ENCODE measurements around the gene SLC6A19. TPM values are rescaled to one million over a fixed set of nuclear protein-coding genes. Genes with fewer than 3 reads are reported as not detected.

The SLC6A19 gene
- total and polyA plus RNA-seq, 5 experiments from 2014 or later, result not detected

- peak in 1 of 10 donors; percentile 58 for DNase-seq
- no peaks in the 10 kb centered on the region for H3K36me3 Mint-ChIP-seq
- H3K27ac Mint-ChIP-seq, result peak overlapping the region in 1 of 10 donors; percentile 5
- H3K9me3 Mint-ChIP-seq, result no peaks in the 10 kb centered on the region
- no peak for ATAC-seq
- H3K4me3 Mint-ChIP-seq, result no peak overlapping the region
- no peaks in the 10 kb centered on the region for H3K27me3 Mint-ChIP-seq
- H3K4me1 Mint-ChIP-seq, result peaks cover 0 to 12% (median 6%) of the 10 kb centered on the region in 4 donors
- POLR2A ChIA-PET, result no interaction called here
Measured at GRCh38 chr5:1175801-1176472, 25.5 kb upstream of the SLC6A19 start.

GRCh38 chr5:1176473-1177391 is 24.7 kb upstream of the SLC6A19 start:
- H3K27me3 Mint-ChIP-seq, result no peaks in the 10 kb centered on the region
- DNase-seq (peak in 1 of 10 donors; percentile 60), ATAC-seq (no peak)
- peak overlapping the region in 1 of 10 donors; percentile 5 for H3K27ac Mint-ChIP-seq
- no peaks in the 10 kb centered on the region for H3K36me3 Mint-ChIP-seq
- POLR2A ChIA-PET, result interaction anchor here (0.7 kb wide), 1 partner anchor 88 kb away, joined by 3 read pairs; no protein-coding TSS in a partner anchor
- no peaks in the 10 kb centered on the region for H3K9me3 Mint-ChIP-seq
- no peak overlapping the region for H3K4me3 Mint-ChIP-seq
- H3K4me1 Mint-ChIP-seq, result peaks cover 0 to 10% (median 6%) of the 10 kb centered on the region in 4 donors

GRCh38 chr5:1177826-1178528 is 23.4 kb upstream of the SLC6A19 start:
- Mint-ChIP-seq H3K27me3 (no peaks in the 10 kb centered on the region), H3K4me1 (peaks cover 0 to 6% (median 4%) of the 10 kb centered on the region in 4 donors), H3K27ac (peak overlapping the region in 1 of 10 donors; percentile 28), H3K9me3 (no peaks in the 10 kb centered on the region), H3K4me3 (no peak overlapping the region), H3K36me3 (no peaks in the 10 kb centered on the region)
- ATAC-seq (no peak), DNase-seq (peak in 1 of 10 donors; percentile 56)
- POLR2A ChIA-PET, result interaction anchor here (0.7 kb wide), 1 partner anchor 87 kb away, joined by 3 read pairs; no protein-coding TSS in a partner anchor

- no peak overlapping the region for H3K4me3 Mint-ChIP-seq
- no peak for DNase-seq
- H3K27ac Mint-ChIP-seq, result no peak overlapping the region
- no peaks in the 10 kb centered on the region for H3K9me3 Mint-ChIP-seq
- POLR2A ChIA-PET, result no interaction called here
- peaks cover 0 to 3% (median 1%) of the 10 kb centered on the region in 4 donors for H3K4me1 Mint-ChIP-seq
- no peaks in the 10 kb centered on the region for H3K27me3 Mint-ChIP-seq
- no peaks in the 10 kb centered on the region for H3K36me3 Mint-ChIP-seq
- ATAC-seq, result no peak
Measured at GRCh38 chr5:1178529-1179382, 22.6 kb upstream of the SLC6A19 start.

- Mint-ChIP-seq H3K9me3 (no peaks in the 10 kb centered on the region), H3K27me3 (no peaks in the 10 kb centered on the region), H3K4me1 (peaks cover 0 to 2% (median under 1%) of the 10 kb centered on the region in 4 donors), H3K27ac (no peak overlapping the region), H3K4me3 (no peak overlapping the region), H3K36me3 (no peaks in the 10 kb centered on the region)
- ATAC-seq, result no peak
- POLR2A ChIA-PET, result no interaction called here
- no peak for DNase-seq
Measured at GRCh38 chr5:1179383-1179715, 22.0 kb upstream of the SLC6A19 start.

- H3K4me1 Mint-ChIP-seq, result no peaks in the 10 kb centered on the region
- POLR2A ChIA-PET, result no interaction called here
- H3K27me3 Mint-ChIP-seq, result no peaks in the 10 kb centered on the region
- H3K4me3 Mint-ChIP-seq, result no peak overlapping the region
- H3K36me3 Mint-ChIP-seq, result no peaks in the 10 kb centered on the region
- DNase-seq (no peak), ATAC-seq (no peak)
- H3K9me3 Mint-ChIP-seq, result no peaks in the 10 kb centered on the region
- no peak overlapping the region for H3K27ac Mint-ChIP-seq
Measured at GRCh38 chr5:1180096-1180495, 21.3 kb upstream of the SLC6A19 start.

- H3K9me3 Mint-ChIP-seq, result no peaks in the 10 kb centered on the region
- H3K4me1 Mint-ChIP-seq, result no peaks in the 10 kb centered on the region
- DNase-seq, result peak in 1 of 10 donors; percentile 54
- no peak for ATAC-seq
- no peaks in the 10 kb centered on the region for H3K27me3 Mint-ChIP-seq
- H3K4me3 Mint-ChIP-seq, result no peak overlapping the region
- H3K27ac Mint-ChIP-seq, result no peak overlapping the region
- POLR2A ChIA-PET, result no interaction called here
- H3K36me3 Mint-ChIP-seq, result no peaks in the 10 kb centered on the region
Measured at GRCh38 chr5:1180841-1181271, 20.5 kb upstream of the SLC6A19 start.

- H3K4me3 Mint-ChIP-seq, result no peak overlapping the region
- peak in 1 of 10 donors; percentile 46 for DNase-seq
- H3K4me1 Mint-ChIP-seq, result no peaks in the 10 kb centered on the region
- POLR2A ChIA-PET, result no interaction called here
- H3K36me3 Mint-ChIP-seq, result no peaks in the 10 kb centered on the region
- H3K27me3 Mint-ChIP-seq, result peaks cover 0 to 3% (median 0%) of the 10 kb centered on the region in 5 donors
- no peak for ATAC-seq
- H3K9me3 Mint-ChIP-seq, result no peaks in the 10 kb centered on the region
- no peak overlapping the region for H3K27ac Mint-ChIP-seq
Measured at GRCh38 chr5:1181451-1182359, 19.7 kb upstream of the SLC6A19 start.

GRCh38 chr5:1182360-1182632 is 19.1 kb upstream of the SLC6A19 start:
- POLR2A ChIA-PET, result no interaction called here
- Mint-ChIP-seq H3K4me1 (no peaks in the 10 kb centered on the region), H3K36me3 (no peaks in the 10 kb centered on the region), H3K4me3 (no peak overlapping the region), H3K27me3 (peaks cover 0 to 3% (median 0%) of the 10 kb centered on the region in 5 donors), H3K27ac (no peak overlapping the region), H3K9me3 (no peaks in the 10 kb centered on the region)
- ATAC-seq (no peak), DNase-seq (no peak)

- POLR2A ChIA-PET, result no interaction called here
Measured at GRCh38 chr5:1182633-1183423, 18.6 kb upstream of the SLC6A19 start.

More at GRCh38 chr5:1182633-1183423, 18.6 kb upstream of the SLC6A19 start:
- Mint-ChIP-seq H3K36me3 (no peaks in the 10 kb centered on the region), H3K4me1 (no peaks in the 10 kb centered on the region), H3K9me3 (no peaks in the 10 kb centered on the region), H3K4me3 (no peak overlapping the region), H3K27ac (no peak overlapping the region), H3K27me3 (peaks cover 0 to 3% (median 0%) of the 10 kb centered on the region in 5 donors)
- DNase-seq (peak in 1 of 10 donors; percentile 57), ATAC-seq (no peak)

All from naive thymus-derived CD8-positive, alpha-beta T cell (primary cell).